Measurements from ENCODE around the gene USP31.

Gene USP31

GRCh38 chr16:23148166-23148512 lies 1.1 kb downstream of the USP31 start (continued):
- no peak for TF ChIP-seq CREB5 (CRISPR knock-in tag; IDR thresholded peaks at IDR 0.05; ENCODE audit: low read depth)
- no peak for TF ChIP-seq RARB (CRISPR knock-in tag; IDR thresholded peaks at IDR 0.05)
- no peak for TF ChIP-seq GLIS3 (CRISPR knock-in tag; IDR thresholded peaks at IDR 0.05)
- no peak for TF ChIP-seq ISL1 (CRISPR knock-in tag; IDR thresholded peaks at IDR 0.05)
- TF ChIP-seq ESRRG (CRISPR knock-in tag; IDR thresholded peaks at IDR 0.05): no peak

- ATAC-seq: no peak
- TF ChIP-seq TCF4 (CRISPR knock-in tag; IDR thresholded peaks at IDR 0.05; ENCODE audit: borderline replicate concordance): no peak
- TF ChIP-seq GLIS3 (CRISPR knock-in tag; IDR thresholded peaks at IDR 0.05): no peak
- no peak for TF ChIP-seq ZC3H10 (CRISPR knock-in tag; IDR thresholded peaks at IDR 0.05)
- TF ChIP-seq OSR1 (CRISPR knock-in tag; IDR thresholded peaks at IDR 0.05): no peak
- TF ChIP-seq ARNTL (CRISPR knock-in tag; IDR thresholded peaks at IDR 0.05; ENCODE audit: borderline replicate concordance, low read depth): no peak
- TF ChIP-seq ZNF565 (CRISPR knock-in tag; conservative IDR thresholded peaks at IDR 0.05; ENCODE audit: low read depth): no peak
- no peak for TF ChIP-seq ZNF8 (CRISPR knock-in tag; IDR thresholded peaks at IDR 0.05)
- no peak for TF ChIP-seq ZNF70 (CRISPR knock-in tag; IDR thresholded peaks at IDR 0.05)
- no peak for TF ChIP-seq CSRNP3 (CRISPR knock-in tag; IDR thresholded peaks at IDR 0.05)
- no peak for TF ChIP-seq CSDC2 (CRISPR knock-in tag; IDR thresholded peaks at IDR 0.05)
- no peak for TF ChIP-seq CREB5 (CRISPR knock-in tag; IDR thresholded peaks at IDR 0.05; ENCODE audit: low read depth)
- TF ChIP-seq TSHZ2 (CRISPR knock-in tag; IDR thresholded peaks at IDR 0.05): no peak
- TF ChIP-seq SNAI2 (CRISPR knock-in tag; IDR thresholded peaks at IDR 0.05): no peak
- TF ChIP-seq TOX (CRISPR knock-in tag; IDR thresholded peaks at IDR 0.05; ENCODE audit: borderline replicate concordance): no peak
- no peak for TF ChIP-seq ZFP30 (CRISPR knock-in tag; IDR thresholded peaks at IDR 0.05)
- no peak for TF ChIP-seq PPARA (CRISPR knock-in tag; IDR thresholded peaks at IDR 0.05; ENCODE audit: borderline replicate concordance)
- no peak for TF ChIP-seq ESRRG (CRISPR knock-in tag; IDR thresholded peaks at IDR 0.05)
- no peak for TF ChIP-seq POU6F1 (CRISPR knock-in tag; IDR thresholded peaks at IDR 0.05; ENCODE audit: borderline replicate concordance, low read depth)
- no peak for TF ChIP-seq ZFP3 (CRISPR knock-in tag; IDR thresholded peaks at IDR 0.05)
These were observed 1.6 kb downstream of the USP31 start for GRCh38 chr16:23147666-23148065.

GRCh38 chr16:23146877-23147601 lies 2.2 kb downstream of the USP31 start:
- no peak for ATAC-seq
- TF ChIP-seq TSHZ2 (CRISPR knock-in tag; IDR thresholded peaks at IDR 0.05) (no peak), ZC3H10 (CRISPR knock-in tag; IDR thresholded peaks at IDR 0.05) (no peak), ESRRG (CRISPR knock-in tag; IDR thresholded peaks at IDR 0.05) (no peak), OSR1 (CRISPR knock-in tag; IDR thresholded peaks at IDR 0.05) (no peak), TCF4 (CRISPR knock-in tag; IDR thresholded peaks at IDR 0.05; ENCODE audit: borderline replicate concordance) (no peak), PATZ1 (CRISPR knock-in tag; IDR thresholded peaks at IDR 0.05; ENCODE audit: borderline replicate concordance) (no peak), ZNF70 (CRISPR knock-in tag; IDR thresholded peaks at IDR 0.05) (no peak), GLIS3 (CRISPR knock-in tag; IDR thresholded peaks at IDR 0.05) (no peak), POU6F1 (CRISPR knock-in tag; IDR thresholded peaks at IDR 0.05; ENCODE audit: borderline replicate concordance, low read depth) (no peak), SNAI2 (CRISPR knock-in tag; IDR thresholded peaks at IDR 0.05) (no peak)

All from SK-N-SH treated with all-trans-retinoic acid at 6 μM for 48 hours (cell line).